ENCODE measurements around the gene NCF4.

DNA sequence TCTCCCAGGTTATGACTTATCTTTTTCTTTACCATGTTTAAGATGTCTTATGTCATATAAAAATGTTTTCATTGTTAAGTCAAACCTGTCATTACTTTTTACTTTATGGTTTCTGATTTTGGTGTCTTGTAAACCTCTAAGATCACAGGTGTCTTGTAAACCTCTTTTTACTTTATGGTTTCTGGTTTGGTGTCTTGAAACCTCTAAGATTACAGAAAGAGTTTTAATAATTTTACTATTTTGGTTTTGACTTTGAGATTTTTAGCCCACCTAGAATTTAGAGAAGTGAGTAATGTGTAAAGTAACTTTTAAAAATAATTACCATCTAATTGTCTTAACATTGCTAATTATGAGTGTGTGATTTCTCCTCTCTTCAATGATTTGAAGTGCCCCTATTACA lies 55.2 kb downstream of the NCF4 start:
- TF ChIP-seq POLR2A (IDR thresholded peaks at IDR 0.05; ENCODE audit: low read length) (no peak), GATA1 (IDR thresholded peaks at IDR 0.05; ENCODE audit: low read depth, low read length) (no peak)
